OCI-LY1 (cell line): ENCODE measurements around the gene HEPACAM.

Experiments used
- H2AFZ ChIP-seq: fragments of 200-600 bp; sonication (generic), shearing (Covaris generic); 2 replicates; pipeline ENCODE4 v1.6.0; 2014; ENCODE audit warnings: antibody characterized with exemption, mild to moderate bottlenecking, low read length
- H3F3A ChIP-seq: fragments of 200-600 bp; sonication (generic), shearing (Covaris generic); 2 replicates; pipeline ENCODE4 v1.6.0; 2014; ENCODE audit warnings: mild to moderate bottlenecking, antibody characterized with exemption, low read length, moderate library complexity; ENCODE audit not compliant: insufficient read depth
- H3K27ac ChIP-seq: fragments of 200-600 bp; sonication (generic); 2 replicates; pipeline ENCODE4 v1.5.1; 2014; ENCODE audit warnings: low read length, mixed run types, mild to moderate bottlenecking, low read depth; ENCODE audit not compliant: poor library complexity, severe bottlenecking
- H3K27me3 ChIP-seq: fragments of 200-600 bp; sonication (generic); 2 replicates; pipeline ENCODE4 v1.6.0; 2014; ENCODE audit warnings: antibody characterized with exemption, mild to moderate bottlenecking, low read length, moderate library complexity; ENCODE audit not compliant: insufficient read depth
- H3K36me3 ChIP-seq: fragments of 200-600 bp; sonication (generic); 2 replicates; pipeline ENCODE4 v1.6.1; 2014; ENCODE audit warnings: mild to moderate bottlenecking, antibody characterized with exemption, low read length, moderate library complexity, mixed read lengths; ENCODE audit not compliant: insufficient read depth
- H3K4me1 ChIP-seq: fragments of 200-600 bp; sonication (generic); 2 replicates; pipeline ENCODE4 v1.5.1; 2014; ENCODE audit warnings: mild to moderate bottlenecking, low read length, moderate library complexity; ENCODE audit not compliant: insufficient read depth, severe bottlenecking
- H3K4me2 ChIP-seq: fragments of 200-600 bp; sonication (generic), shearing (Covaris generic); 2 replicates; pipeline ENCODE4 v1.6.1; 2014; ENCODE audit warnings: low read length
- H3K4me3 ChIP-seq: fragments of 200-600 bp; sonication (generic); 2 replicates; pipeline ENCODE4 v1.5.1; 2014; ENCODE audit warnings: low read length, low read depth, mild to moderate bottlenecking, mixed read lengths; ENCODE audit not compliant: poor library complexity, severe bottlenecking
- H3K79me2 ChIP-seq: fragments of 200-600 bp; shearing (Covaris generic); 2 replicates; pipeline ENCODE4 v1.6.1; 2016; ENCODE audit warnings: mixed run types, low read length, mixed read lengths; ENCODE audit not compliant: insufficient read depth
- H3K9ac ChIP-seq: fragments of 200-600 bp; sonication (generic), shearing (Covaris generic); 2 replicates; pipeline ENCODE4 v1.6.1; 2014; ENCODE audit warnings: mild to moderate bottlenecking, low read length, mixed read lengths
- H3K9me2 ChIP-seq: fragments of 200-600 bp; sonication (generic), shearing (Covaris generic); 2 replicates; pipeline ENCODE4 v1.6.1; 2014; ENCODE audit warnings: low read depth, mild to moderate bottlenecking, low read length, mixed read lengths
- H3K9me3 ChIP-seq: fragments of 200-600 bp; shearing (Covaris generic); 2 replicates; pipeline ENCODE4 v1.6.1; 2014; ENCODE audit warnings: low read length, mixed read lengths
- H4K20me1 ChIP-seq: fragments of 200-600 bp; sonication (generic), shearing (Covaris generic); 2 replicates; pipeline ENCODE4 v1.6.0; 2016; ENCODE audit warnings: mild to moderate bottlenecking, low read length; ENCODE audit not compliant: insufficient read depth
- CTCF ChIP-seq: fragments of 200-600 bp; sonication (generic), shearing (Covaris generic); IDR thresholded peaks from 2 replicates; pipeline ENCODE4 v1.5.1; 2017; ENCODE audit warnings: mild to moderate bottlenecking, antibody characterized with exemption, low read length, moderate library complexity, mixed read lengths
- EZH2 ChIP-seq: fragments of 200-600 bp; sonication (generic), shearing (Covaris generic); IDR thresholded peaks from 2 replicates; pipeline ENCODE4 v1.8.0; 2017; ENCODE audit warnings: borderline replicate concordance, mixed run types, mild to moderate bottlenecking, antibody characterized with exemption, low read length, moderate library complexity, mixed read lengths

The HEPACAM gene

GRCh38 chr11:124869331-124869730, 66.5 kb downstream of the HEPACAM start:
- Histone ChIP-seq H3K27me3 (no peaks in the 10 kb centered on the region), H3K9me3 (no peaks in the 10 kb centered on the region), H2AFZ (no peak overlapping the region), H3F3A (no peaks in the 10 kb centered on the region), H3K27ac (no peak overlapping the region), H3K79me2 (no peaks in the 10 kb centered on the region), H3K4me3 (no peak overlapping the region), H4K20me1 (no peaks in the 10 kb centered on the region), H3K4me1 (no peaks in the 10 kb centered on the region), H3K9ac (no peak overlapping the region), H3K9me2 (no peaks in the 10 kb centered on the region), H3K36me3 (no peaks in the 10 kb centered on the region), H3K4me2 (no peak overlapping the region)
- TF ChIP-seq CTCF (no peak), EZH2 (no peak)
